Astrocyte (in vitro differentiated cells and primary cell): ENCODE measurements around the gene PCMTD2. TPM values are rescaled to one million over a fixed set of nuclear protein-coding genes. Genes with fewer than 3 reads are reported as not detected.

Experiments
- DNase-seq: peaks from one replicate; pipeline ENCODE4 v3.0.0-alpha.2; 2010; ENCODE audit warnings: low read depth
- FAIRE-seq: peaks from 2 replicates; lab custom pipeline; 2011; peaks lifted over from hg19 to GRCh38; lab: Jason Lieb, UNC
- H2AFZ ChIP-seq: 2 replicates; pipeline ENCODE4 v1.6.0; 2012; ENCODE audit warnings: low read depth, low read length, inconsistent platforms
- H3K27ac ChIP-seq: 2 replicates; pipeline ENCODE4 v1.5.1; 2011; ENCODE audit warnings: low read depth, low read length, inconsistent platforms
- H3K27me3 ChIP-seq: 2 replicates; pipeline ENCODE4 v1.6.0; 2011; ENCODE audit warnings: low read length, inconsistent platforms; ENCODE audit not compliant: insufficient read depth
- H3K36me3 ChIP-seq: 2 replicates; pipeline ENCODE4 v1.5.1; 2011; ENCODE audit warnings: low read length, inconsistent platforms; ENCODE audit not compliant: insufficient read depth
- H3K4me1 ChIP-seq: 2 replicates; pipeline ENCODE4 v1.5.1; 2011; ENCODE audit warnings: low read length, inconsistent platforms; ENCODE audit not compliant: insufficient read depth
- H3K4me2 ChIP-seq: 2 replicates; pipeline ENCODE4 v1.6.0; 2012; ENCODE audit warnings: low read length, inconsistent platforms
- H3K4me3 ChIP-seq: 2 replicates; pipeline ENCODE4 v1.5.1; 2011; ENCODE audit warnings: low read depth, mild to moderate bottlenecking, low read length, inconsistent platforms; ENCODE audit not compliant: insufficient read depth
- H3K79me2 ChIP-seq: 2 replicates; pipeline ENCODE4 v1.6.0; 2012; ENCODE audit warnings: mild to moderate bottlenecking, low read length, inconsistent platforms; ENCODE audit not compliant: insufficient read depth
- H3K9ac ChIP-seq: 2 replicates; pipeline ENCODE4 v1.6.0; 2012; ENCODE audit warnings: mild to moderate bottlenecking, low read length, inconsistent platforms
- H3K9me3 ChIP-seq: 2 replicates; pipeline ENCODE4 v1.5.1; 2012; ENCODE audit warnings: low read depth, mild to moderate bottlenecking, low read length, inconsistent platforms; ENCODE audit not compliant: insufficient read depth
- H4K20me1 ChIP-seq: 2 replicates; pipeline ENCODE4 v1.6.0; 2012; ENCODE audit warnings: low read length, inconsistent platforms; ENCODE audit not compliant: insufficient read depth
- H3K27ac Mint-ChIP-seq: one replicate; pipeline ENCODE4 v1.8.0; 2021; ENCODE audit warnings: mild to moderate bottlenecking, mixed read lengths; ENCODE audit not compliant: unreplicated experiment
- H3K27me3 Mint-ChIP-seq: one replicate; pipeline ENCODE4 v1.8.0; 2021; ENCODE audit warnings: low read depth, mixed read lengths; ENCODE audit not compliant: unreplicated experiment
- H3K36me3 Mint-ChIP-seq: one replicate; pipeline ENCODE4 v1.8.0; 2021; ENCODE audit warnings: low read depth, mixed read lengths; ENCODE audit not compliant: unreplicated experiment
- H3K4me1 Mint-ChIP-seq: one replicate; pipeline ENCODE4 v1.8.0; 2021; ENCODE audit warnings: low read depth, mixed read lengths; ENCODE audit not compliant: unreplicated experiment
- H3K4me3 Mint-ChIP-seq: one replicate; pipeline ENCODE4 v1.8.0; 2021; ENCODE audit warnings: mild to moderate bottlenecking, moderate library complexity, mixed read lengths; ENCODE audit not compliant: unreplicated experiment
- H3K9me3 Mint-ChIP-seq: one replicate; pipeline ENCODE4 v1.8.0; 2021; ENCODE audit warnings: mild to moderate bottlenecking, mixed read lengths; ENCODE audit not compliant: unreplicated experiment
- EZH2 ChIP-seq: IDR thresholded peaks from 2 replicates; pipeline ENCODE4 v1.6.1; 2012; ENCODE audit warnings: mild to moderate bottlenecking, low read length, inconsistent platforms; ENCODE audit not compliant: insufficient read depth
- total RNA-seq: library from RNA; stranded (reverse); gene quantifications from 2 replicates; pipeline ENCODE4 v1.2.1, GENCODE V29; 2021
- TF ChIP-seq, protein P1 (sequence below): IDR thresholded peaks from 2 replicates; pipeline ENCODE4 v1.5.1; 2011; ENCODE audit warnings: low read depth, mild to moderate bottlenecking, inconsistent platforms, low read length, moderate library complexity; ENCODE audit not compliant: insufficient read depth

PCMTD2 gene
- total RNA-seq, 1 donor from 2014 or later, result 40.0 TPM

GRCh38 chr20:64254156-64254555 lies 1.4 kb upstream of the PCMTD2 start:
- no peak overlapping the region for H2AFZ ChIP-seq
- no peaks in the 10 kb centered on the region for H3K36me3 ChIP-seq
- H3K9me3 ChIP-seq, result no peaks in the 10 kb centered on the region
- H3K27me3 ChIP-seq, result peaks cover 16% of the 10 kb centered on the region
- no peak overlapping the region for H3K4me2 ChIP-seq
- no peak overlapping the region for H3K4me3 ChIP-seq
- H3K4me1 Mint-ChIP-seq, result peaks cover 14% of the 10 kb centered on the region
- peak overlapping the region; percentile 25 for H3K4me3 Mint-ChIP-seq
- FAIRE-seq (no peak), DNase-seq (no peak)
- peaks cover 3% of the 10 kb centered on the region for H3K9me3 Mint-ChIP-seq
- peaks cover 15% of the 10 kb centered on the region for H3K4me1 ChIP-seq
- H3K27ac ChIP-seq, result no peak overlapping the region
- H3K27ac Mint-ChIP-seq, result no peak overlapping the region
- H4K20me1 ChIP-seq, result no peaks in the 10 kb centered on the region
- H3K27me3 Mint-ChIP-seq, result peaks cover 17% of the 10 kb centered on the region
- TF ChIP-seq, protein P1, sequence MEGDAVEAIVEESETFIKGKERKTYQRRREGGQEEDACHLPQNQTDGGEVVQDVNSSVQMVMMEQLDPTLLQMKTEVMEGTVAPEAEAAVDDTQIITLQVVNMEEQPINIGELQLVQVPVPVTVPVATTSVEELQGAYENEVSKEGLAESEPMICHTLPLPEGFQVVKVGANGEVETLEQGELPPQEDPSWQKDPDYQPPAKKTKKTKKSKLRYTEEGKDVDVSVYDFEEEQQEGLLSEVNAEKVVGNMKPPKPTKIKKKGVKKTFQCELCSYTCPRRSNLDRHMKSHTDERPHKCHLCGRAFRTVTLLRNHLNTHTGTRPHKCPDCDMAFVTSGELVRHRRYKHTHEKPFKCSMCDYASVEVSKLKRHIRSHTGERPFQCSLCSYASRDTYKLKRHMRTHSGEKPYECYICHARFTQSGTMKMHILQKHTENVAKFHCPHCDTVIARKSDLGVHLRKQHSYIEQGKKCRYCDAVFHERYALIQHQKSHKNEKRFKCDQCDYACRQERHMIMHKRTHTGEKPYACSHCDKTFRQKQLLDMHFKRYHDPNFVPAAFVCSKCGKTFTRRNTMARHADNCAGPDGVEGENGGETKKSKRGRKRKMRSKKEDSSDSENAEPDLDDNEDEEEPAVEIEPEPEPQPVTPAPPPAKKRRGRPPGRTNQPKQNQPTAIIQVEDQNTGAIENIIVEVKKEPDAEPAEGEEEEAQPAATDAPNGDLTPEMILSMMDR, result no peak
- TF ChIP-seq EZH2, result no peak
- H3K36me3 Mint-ChIP-seq, result no peaks in the 10 kb centered on the region
- H3K9ac ChIP-seq, result no peak overlapping the region
- peaks cover 28% of the 10 kb centered on the region for H3K79me2 ChIP-seq

- Mint-ChIP-seq H3K27ac (peak overlapping the region; percentile 48), H3K36me3 (no peaks in the 10 kb centered on the region), H3K4me3 (peak overlapping the region; percentile 79), H3K9me3 (peaks cover 3% of the 10 kb centered on the region), H3K27me3 (peaks cover 16% of the 10 kb centered on the region), H3K4me1 (peaks cover 14% of the 10 kb centered on the region)
- Histone ChIP-seq H3K4me1 (peaks cover 15% of the 10 kb centered on the region), H3K27me3 (peaks cover 15% of the 10 kb centered on the region), H4K20me1 (no peaks in the 10 kb centered on the region), H3K79me2 (peaks cover 28% of the 10 kb centered on the region), H3K9me3 (no peaks in the 10 kb centered on the region), H2AFZ (peak overlapping the region; percentile 95), H3K36me3 (no peaks in the 10 kb centered on the region), H3K9ac (peak overlapping the region; percentile 80), H3K4me2 (peak overlapping the region; percentile 99), H3K27ac (peak overlapping the region; percentile 40), H3K4me3 (peak overlapping the region; percentile 57)
- DNase-seq (no peak), FAIRE-seq (no peak)
- TF ChIP-seq EZH2, result no peak
- TF ChIP-seq, protein P1, result no peak
Observed at GRCh38 chr20:64254571-64255360, 782 bp upstream of the PCMTD2 start.
